Liver (tissue), 3 donors: ENCODE measurements around the gene GNAS-AS1.

Source experiments
- ATF3 ChIP-seq: IDR thresholded peaks from 2 replicates; pipeline ENCODE4 v1.6.1; 2016; ENCODE audit warnings: antibody characterized with exemption
- CTCF ChIP-seq: fragments of 150-350 bp; IDR thresholded peaks from 2 replicates; pipeline ENCODE4 v1.5.1; 2017; ENCODE audit warnings: improper control_type of control experiment, low read depth, low read length; ENCODE audit not compliant: missing input control
- GABPA ChIP-seq, 2 donors: IDR thresholded peaks in 1 of 2; conservative IDR thresholded peaks in 1 of 2; 2 replicates each; pipeline ENCODE4 v1.6.1; 2016; ENCODE audit warnings: antibody characterized with exemption in 2 of 2, mild to moderate bottlenecking in 1 of 2, moderate library complexity in 1 of 2
- JUND ChIP-seq, 2 donors: IDR thresholded peaks; 2 replicates each; pipeline ENCODE4 v1.6.1; 2016; ENCODE audit warnings: antibody characterized with exemption in 2 of 2
- RAD21 ChIP-seq, 2 donors: IDR thresholded peaks; 2 replicates each; pipeline ENCODE4 v1.6.1; 2016; ENCODE audit warnings: antibody characterized with exemption in 2 of 2, mild to moderate bottlenecking in 2 of 2
- SP1 ChIP-seq: IDR thresholded peaks from 2 replicates; pipeline ENCODE4 v1.6.1; 2018; ENCODE audit warnings: antibody characterized with exemption, mild to moderate bottlenecking
- TAF1 ChIP-seq: conservative IDR thresholded peaks from 2 replicates; pipeline ENCODE4 v1.6.1; 2016; ENCODE audit warnings: antibody characterized with exemption, mild to moderate bottlenecking
- ZBTB33 ChIP-seq: IDR thresholded peaks from 2 replicates; pipeline ENCODE4 v1.6.1; 2016; ENCODE audit warnings: antibody characterized with exemption
- TF ChIP-seq, protein P1 (sequence below): IDR thresholded peaks from 2 replicates; pipeline ENCODE4 v1.6.1; 2016; ENCODE audit warnings: antibody characterized with exemption
- donor health status: healthy.
- donor health status: healthy.

GRCh38 chr20:58853466-58853865 lies 2.8 kb upstream of the GNAS-AS1 start:
- TF ChIP-seq CTCF = no peak
- no peak for TF ChIP-seq SP1
- TF ChIP-seq GABPA (IDR thresholded peaks at IDR 0.05 in 1 of 2, conservative IDR thresholded peaks at IDR 0.05 in 1 of 2) = no peak
- TF ChIP-seq ZBTB33 = no peak
- TF ChIP-seq, protein P1, sequence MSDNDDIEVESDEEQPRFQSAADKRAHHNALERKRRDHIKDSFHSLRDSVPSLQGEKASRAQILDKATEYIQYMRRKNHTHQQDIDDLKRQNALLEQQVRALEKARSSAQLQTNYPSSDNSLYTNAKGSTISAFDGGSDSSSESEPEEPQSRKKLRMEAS = no peak
- no peak for TF ChIP-seq RAD21 (IDR thresholded peaks at IDR 0.05)
- no peak for TF ChIP-seq ATF3
- no peak for TF ChIP-seq JUND (IDR thresholded peaks at IDR 0.05)
- no peak for TF ChIP-seq TAF1
